Hepatocyte (in vitro differentiated cells): Measurements from ENCODE around the gene UCHL5. TPM values are rescaled to one million over a fixed set of nuclear protein-coding genes. Genes with fewer than 3 reads are reported as not detected.

Experiments
- DNase-seq: peaks from one replicate; pipeline ENCODE4 v3.0.0-alpha.2; 2016; ENCODE audit warnings: low spot score
- H2AFZ ChIP-seq: fragments of 200-600 bp; sonication (generic); 2 replicates; pipeline ENCODE4 v1.6.0; 2016; ENCODE audit warnings: antibody characterized with exemption, mild to moderate bottlenecking
- H3K27ac ChIP-seq: fragments of 200-600 bp; sonication (generic); 2 replicates; pipeline ENCODE4 v1.5.1; 2016; ENCODE audit warnings: mild to moderate bottlenecking
- H3K27me3 ChIP-seq: fragments of 200-600 bp; sonication (generic); 2 replicates; pipeline ENCODE4 v1.6.1; 2016
- H3K36me3 ChIP-seq: fragments of 200-600 bp; sonication (generic); replicated peaks from 2 replicates; pipeline ENCODE4 v1.5.1; 2016; ENCODE audit warnings: low read depth; ENCODE audit not compliant: insufficient read depth
- H3K4me1 ChIP-seq: fragments of 200-600 bp; sonication (generic); 2 replicates; pipeline ENCODE4 v1.5.1; 2016; ENCODE audit warnings: mild to moderate bottlenecking, moderate library complexity; ENCODE audit not compliant: insufficient read depth
- H3K4me2 ChIP-seq: fragments of 200-600 bp; sonication (generic); 2 replicates; pipeline ENCODE4 v1.6.0; 2016
- H3K4me3 ChIP-seq: fragments of 200-600 bp; sonication (generic); 2 replicates; pipeline ENCODE4 v1.5.1; 2016; ENCODE audit warnings: mild to moderate bottlenecking
- H3K79me2 ChIP-seq: fragments of 200-600 bp; sonication (generic); 2 replicates; pipeline ENCODE4 v1.6.0; 2017; ENCODE audit warnings: mild to moderate bottlenecking
- H3K9me2 ChIP-seq: fragments of 200-600 bp; sonication (generic); replicated peaks from 2 replicates; pipeline ENCODE4 v1.6.0; 2017; ENCODE audit warnings: mild to moderate bottlenecking; ENCODE audit not compliant: insufficient read depth
- H3K9me3 ChIP-seq: fragments of 200-600 bp; sonication (generic); 2 replicates; pipeline ENCODE4 v1.5.1; 2016; ENCODE audit warnings: low read depth, mild to moderate bottlenecking
- H4K20me1 ChIP-seq: fragments of 200-600 bp; sonication (generic); 2 replicates; pipeline ENCODE4 v1.6.0; 2016; ENCODE audit warnings: mild to moderate bottlenecking; ENCODE audit not compliant: insufficient read depth, poor library complexity, severe bottlenecking
- CTCF ChIP-seq: fragments of 200-600 bp; sonication (generic); IDR thresholded peaks from 2 replicates; pipeline ENCODE4 v1.5.1; 2016; ENCODE audit warnings: antibody characterized with exemption, mild to moderate bottlenecking; ENCODE audit not compliant: poor library complexity
- EZH2 ChIP-seq: fragments of 200-600 bp; sonication (generic); IDR thresholded peaks from 2 replicates; pipeline ENCODE4 v1.6.1; 2016; ENCODE audit warnings: antibody characterized with exemption, mild to moderate bottlenecking, borderline replicate concordance
- EZH2phosphoT487 ChIP-seq: fragments of 200-600 bp; sonication (generic); IDR thresholded peaks from one replicate; pipeline ENCODE4 v1.6.1; 2018; ENCODE audit warnings: antibody characterized with exemption, mild to moderate bottlenecking, low read depth, moderate library complexity; ENCODE audit not compliant: unreplicated experiment, severe bottlenecking
- WGBS: methylation state at CpG from one replicate; pipeline ENCODE4 v1.1.6; 2016; ENCODE audit warnings: low lambda C conversion rate; ENCODE audit errors: missing lambda C conversion rate; 5-methylcytosine and 5-hydroxymethylcytosine counted together
- polyA plus RNA-seq: library from polyadenylated mRNA; unstranded; fragments of >200 nt; fragmentation: Nextera tagmentation; extraction: Ambion mirVana; gene quantifications from 2 replicates; pipeline ENCODE4 v1.2.1, GENCODE V29; 2016
- total RNA-seq: library from RNA; depleted of rRNA; stranded (reverse); fragments of >200 nt; gene quantifications from 2 replicates; pipeline ENCODE4 v1.2.3, GENCODE V29; 2014

Gene UCHL5
- total and polyA plus RNA-seq, 2 experiments from 2014 or later: 34.9 to 36.6 TPM

DNA sequence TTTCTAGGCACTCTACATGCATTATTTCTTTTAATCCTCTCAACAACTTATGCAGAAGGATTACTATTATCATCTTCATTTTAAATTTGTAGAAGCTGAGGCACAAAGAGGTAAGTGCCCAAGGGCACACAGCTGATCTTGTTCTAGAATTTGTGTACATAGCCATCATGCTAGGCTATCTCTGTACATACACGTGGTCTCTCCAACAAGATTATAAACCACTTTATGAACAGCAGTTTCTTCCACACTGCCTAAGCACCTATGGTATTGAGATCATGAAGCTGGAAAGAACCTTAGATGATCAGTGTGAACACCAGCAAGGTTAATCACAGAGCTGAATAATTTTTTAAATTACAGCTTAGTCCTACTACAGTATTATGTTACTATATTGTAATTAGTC, 28.9 kb downstream of the UCHL5 start:
- Histone ChIP-seq H3K4me1 (no peaks in the 10 kb centered on the region), H3K4me3 (no peak overlapping the region), H4K20me1 (no peaks in the 10 kb centered on the region), H3K9me3 (no peaks in the 10 kb centered on the region), H3K79me2 (peaks cover 26% of the 10 kb centered on the region), H3K36me3 (no peaks in the 10 kb centered on the region), H2AFZ (no peak overlapping the region), H3K9me2 (no peaks in the 10 kb centered on the region), H3K27ac (no peak overlapping the region), H3K4me2 (no peak overlapping the region), H3K27me3 (no peaks in the 10 kb centered on the region)
- TF ChIP-seq CTCF (no peak), EZH2phosphoT487 (no peak), EZH2 (no peak)
- 68% methylated on average over 1 of the region's 1 CpG for WGBS
- no peak for DNase-seq

- no peak for DNase-seq
- Histone ChIP-seq H3K36me3 (no peaks in the 10 kb centered on the region), H3K4me2 (no peak overlapping the region), H2AFZ (no peak overlapping the region), H3K4me1 (no peaks in the 10 kb centered on the region), H3K9me3 (no peaks in the 10 kb centered on the region), H3K9me2 (no peaks in the 10 kb centered on the region), H4K20me1 (no peaks in the 10 kb centered on the region), H3K4me3 (no peak overlapping the region), H3K27me3 (no peaks in the 10 kb centered on the region), H3K79me2 (no peaks in the 10 kb centered on the region), H3K27ac (no peak overlapping the region)
- TF ChIP-seq EZH2 (no peak), CTCF (no peak), EZH2phosphoT487 (no peak)
These were observed 33.9 kb downstream of the UCHL5 start for GRCh38 chr1:193025218-193025617.

GRCh38 chr1:193019442-193020026, 39.6 kb downstream of the UCHL5 start:
- no peaks in the 10 kb centered on the region for H4K20me1 ChIP-seq
- H3K27me3 ChIP-seq: no peaks in the 10 kb centered on the region
- H3K4me3 ChIP-seq: no peak overlapping the region
- no peak overlapping the region for H3K4me2 ChIP-seq
- no peaks in the 10 kb centered on the region for H3K4me1 ChIP-seq
- no peaks in the 10 kb centered on the region for H3K79me2 ChIP-seq
- no peak overlapping the region for H2AFZ ChIP-seq
- TF ChIP-seq EZH2: no peak
- TF ChIP-seq CTCF: peak; percentile 74
- H3K9me2 ChIP-seq: no peaks in the 10 kb centered on the region
- DNase-seq: peak; percentile 69
- H3K9me3 ChIP-seq: no peaks in the 10 kb centered on the region
- no peaks in the 10 kb centered on the region for H3K36me3 ChIP-seq
- no peak overlapping the region for H3K27ac ChIP-seq

DNA sequence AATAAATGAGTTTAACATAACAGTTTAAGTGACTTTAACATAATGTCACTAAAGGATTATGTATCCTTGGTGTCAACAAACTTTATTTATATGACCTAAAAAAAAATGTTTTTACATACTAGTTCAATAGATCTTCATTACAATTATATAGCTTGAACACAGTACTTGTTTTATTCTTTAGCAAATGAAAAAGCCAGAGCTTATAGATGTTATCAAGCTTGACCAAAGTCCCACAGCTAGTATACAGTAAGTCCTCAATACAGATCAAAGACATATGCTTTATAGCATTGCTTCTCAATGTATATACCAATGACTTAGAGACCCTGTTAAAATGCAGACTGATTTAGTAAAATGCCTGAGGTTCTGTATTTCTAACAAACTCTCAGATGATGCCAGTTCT, 42.4 kb downstream of the UCHL5 start:
- no peaks in the 10 kb centered on the region for H3K27me3 ChIP-seq
- H3K79me2 ChIP-seq: no peaks in the 10 kb centered on the region
- H4K20me1 ChIP-seq: no peaks in the 10 kb centered on the region
- no peaks in the 10 kb centered on the region for H3K9me3 ChIP-seq
- TF ChIP-seq EZH2 (no peak), CTCF (no peak), EZH2phosphoT487 (no peak)
- H3K9me2 ChIP-seq: no peaks in the 10 kb centered on the region
- H3K4me1 ChIP-seq: peaks cover 6% of the 10 kb centered on the region
- DNase-seq: no peak
- H3K4me2 ChIP-seq: no peak overlapping the region
- H3K36me3 ChIP-seq: no peaks in the 10 kb centered on the region
- H2AFZ ChIP-seq: no peak overlapping the region
- H3K4me3 ChIP-seq: no peak overlapping the region
- no peak overlapping the region for H3K27ac ChIP-seq
